ENCODE data around the gene CACNA1G. TPM values are rescaled to one million over a fixed set of nuclear protein-coding genes. Genes with fewer than 3 reads are reported as not detected.

CACNA1G gene
- total RNA-seq, 1 experiment from 2014 or later = not detected

GRCh38 chr17:50540560-50541401 is 19.7 kb upstream of the CACNA1G start:
- Mint-ChIP-seq H3K9me3 (ENCODE audit: unreplicated experiment) (no peaks in the 10 kb centered on the region), H3K36me3 (ENCODE audit: insufficient read depth, unreplicated experiment) (no peaks in the 10 kb centered on the region), H3K27ac (ENCODE audit: low read depth, unreplicated experiment) (no peak overlapping the region), H3K27me3 (ENCODE audit: insufficient read depth, unreplicated experiment) (no peaks in the 10 kb centered on the region), H3K4me3 (ENCODE audit: unreplicated experiment) (no peak overlapping the region), H3K4me1 (ENCODE audit: insufficient read depth, unreplicated experiment) (peaks cover 37% of the 10 kb centered on the region)
- no TSS peak for BruUV-seq (replicated peaks)
- intact Hi-C loops (cut with micrococcal nuclease) = loop anchor here (10.0 kb wide), 1 partner anchor 414 kb away; no protein-coding TSS in a partner anchor
- no peak for TF ChIP-seq CTCF (IDR thresholded peaks at IDR 0.05; ENCODE audit: unreplicated experiment)
- ChIA-PET POLR2A (interaction anchor here (0.7 to 5.6 kb wide), 8 partner anchors 22 to 489 kb away, joined by 3 to 59 read pairs (median 8); no protein-coding TSS in a partner anchor), CTCF (interaction anchor here (0.7 to 1.9 kb wide), 6 partner anchors 57 to 301 kb away, joined by 3 to 6 read pairs (median 6); partner anchors contain the start of gene LRRC59)
- no peak for DNase-seq (ENCODE audit: unreplicated experiment)

GRCh38 chr17:50541402-50541715 is 19.2 kb upstream of the CACNA1G start:
- H3K27ac Mint-ChIP-seq (ENCODE audit: low read depth, unreplicated experiment) = no peak overlapping the region
- no peaks in the 10 kb centered on the region for H3K27me3 Mint-ChIP-seq (ENCODE audit: insufficient read depth, unreplicated experiment)
- H3K4me3 Mint-ChIP-seq (ENCODE audit: unreplicated experiment) = peak overlapping the region; percentile 70
- intact Hi-C loops (cut with micrococcal nuclease) = loop anchor here (10.0 kb wide), 1 partner anchor 413 kb away; no protein-coding TSS in a partner anchor
- ChIA-PET CTCF (interaction anchor here (0.6 to 2.2 kb wide), 9 partner anchors 38 to 301 kb away, joined by 3 to 11 read pairs (median 5); partner anchors contain the start of gene LRRC59), POLR2A (interaction anchor here (0.7 to 5.6 kb wide), 15 partner anchors 8 to 324 kb away, joined by 3 to 59 read pairs (median 6); no protein-coding TSS in a partner anchor)
- no peaks in the 10 kb centered on the region for H3K36me3 Mint-ChIP-seq (ENCODE audit: insufficient read depth, unreplicated experiment)
- BruUV-seq (replicated peaks) = no TSS peak
- peaks cover 36% of the 10 kb centered on the region for H3K4me1 Mint-ChIP-seq (ENCODE audit: insufficient read depth, unreplicated experiment)
- no peaks in the 10 kb centered on the region for H3K9me3 Mint-ChIP-seq (ENCODE audit: unreplicated experiment)
- DNase-seq (ENCODE audit: unreplicated experiment) = no peak
- TF ChIP-seq CTCF (IDR thresholded peaks at IDR 0.05; ENCODE audit: unreplicated experiment) = no peak

- no peak overlapping the region for H3K27ac Mint-ChIP-seq (ENCODE audit: low read depth, unreplicated experiment)
- peaks cover 41% of the 10 kb centered on the region for H3K4me1 Mint-ChIP-seq (ENCODE audit: insufficient read depth, unreplicated experiment)
- H3K36me3 Mint-ChIP-seq (ENCODE audit: insufficient read depth, unreplicated experiment) = no peaks in the 10 kb centered on the region
- H3K27me3 Mint-ChIP-seq (ENCODE audit: insufficient read depth, unreplicated experiment) = no peaks in the 10 kb centered on the region
- ChIA-PET CTCF (interaction anchor here (0.6 to 5.7 kb wide), 16 partner anchors 9 to 300 kb away, joined by 3 to 31 read pairs (median 5); partner anchors contain the start of gene LRRC59), POLR2A (interaction anchor here (0.6 to 5.6 kb wide), 30 partner anchors 8 to 413 kb away, joined by 3 to 59 read pairs (median 4); partner anchors contain the start of genes ACSF2, CACNA1G, LRRC59 and LUC7L3)
- BruUV-seq (replicated peaks) = no TSS peak
- intact Hi-C loops (cut with micrococcal nuclease) = loop anchor here (10.0 kb wide), 1 partner anchor 413 kb away; no protein-coding TSS in a partner anchor
- peak; percentile 9 for TF ChIP-seq CTCF (IDR thresholded peaks at IDR 0.05; ENCODE audit: unreplicated experiment)
- peak overlapping the region; percentile 70 for H3K4me3 Mint-ChIP-seq (ENCODE audit: unreplicated experiment)
- DNase-seq (ENCODE audit: unreplicated experiment) = peak; percentile 85
- H3K9me3 Mint-ChIP-seq (ENCODE audit: unreplicated experiment) = no peaks in the 10 kb centered on the region
Measured at GRCh38 chr17:50541716-50542688, 18.5 kb upstream of the CACNA1G start.

Data from MCF 10A (cell line).